HepG2 (cell line): Measurements from ENCODE around the gene FKBP5. TPM values are rescaled to one million over a fixed set of nuclear protein-coding genes. Genes with fewer than 3 reads are reported as not detected.

ENCODE experiments used
- ATAC-seq: fragments of 200-7000 bp; cut with Tn5 transposase; 3 replicates; pipeline ENCODE4 v1.9.1; 2020; ENCODE audit warnings: mild to moderate bottlenecking, moderate library complexity
- BruUV-seq: library from RNA; stranded (reverse); fragments of 400-500 nt; replicated peaks from 2 replicates; lab custom pipeline; 2021; lab: Mats Ljungman, UMichigan
- CTCF ChIA-PET: fragments of 300-600 bp; formaldehyde crosslinking; extraction: SDS; loops from one replicate; lab custom pipeline; 2021; ENCODE audit warnings: low total read pairs, inconsistent platforms, low intra/inter-chr PET ratio; lab: Yijun Ruan, JAX
- POLR2A ChIA-PET: fragments of 350-600 bp; sonication (Branson Sonifier 250); formaldehyde crosslinking; loops from one replicate; lab custom pipeline; 2020; ENCODE audit warnings: antibody characterized with exemption, inconsistent platforms; lab: Yijun Ruan, JAX
- DNase-seq: peaks from one replicate; pipeline ENCODE4 v3.0.0-alpha.2; 2015; ENCODE audit warnings: low spot score
- FAIRE-seq: peaks from 3 replicates; lab custom pipeline; 2011; peaks lifted over from hg19 to GRCh38; lab: Jason Lieb, UNC
- H2AFZ ChIP-seq: one replicate; pipeline ENCODE4 v1.6.1; 2011; ENCODE audit warnings: low read length, inconsistent platforms
- H3K27ac ChIP-seq: fragments of 300-600 bp; 3 replicates; pipeline ENCODE4 v1.8.0; 2011; ENCODE audit warnings: mixed run types, mild to moderate bottlenecking, mixed read lengths, low read length, inconsistent platforms; ENCODE audit not compliant: insufficient read depth; ENCODE audit errors: extremely low read length
- H3K27me3 ChIP-seq, 2 experiments: fragments of 200-600 bp in 1 of 2; 2 replicates in 1 of 2; 3 replicates in 1 of 2; pipeline versions ENCODE4 v1.6.0 to v1.8.0; 2011; ENCODE audit warnings: low read length in 2 of 2, mild to moderate bottlenecking in 2 of 2, moderate library complexity in 2 of 2, inconsistent platforms in 1 of 2; ENCODE audit not compliant: insufficient read depth in 2 of 2, control insufficient read depth in 1 of 2
- H3K36me3 ChIP-seq, 2 experiments: fragments of 200-600 bp in 1 of 2; replicated peaks in 1 of 2; 2 replicates in 1 of 2; 3 replicates in 1 of 2; pipeline versions ENCODE4 v1.5.1 to v1.8.0; 2011; ENCODE audit warnings: low read length in 2 of 2, inconsistent platforms in 1 of 2; ENCODE audit not compliant: insufficient read depth in 2 of 2, control insufficient read depth in 1 of 2
- H3K4me1 ChIP-seq: 2 replicates; pipeline ENCODE4 v1.5.1; 2012; ENCODE audit warnings: low read length, inconsistent platforms; ENCODE audit not compliant: insufficient read depth
- H3K4me2 ChIP-seq: 2 replicates; pipeline ENCODE4 v1.6.0; 2011; ENCODE audit warnings: low read depth, low read length, inconsistent platforms
- H3K4me3 ChIP-seq, 3 experiments: fragments of 200-600 bp in 1 of 3; sonication (generic), shearing (Covaris generic) in 1 of 3; replicated peaks in 1 of 3; 2 replicates each; pipeline ENCODE4 v1.5.1; 2011 to 2016; ENCODE audit warnings: low read length in 3 of 3, inconsistent platforms in 2 of 3, low read depth in 2 of 3, mild to moderate bottlenecking in 2 of 3, control low read depth in 1 of 3, mixed read lengths in 1 of 3; ENCODE audit not compliant: insufficient read depth in 1 of 3
- H3K79me2 ChIP-seq: one replicate; pipeline ENCODE4 v1.6.1; 2011; ENCODE audit warnings: low read length, inconsistent platforms; ENCODE audit not compliant: insufficient read depth
- H3K9ac ChIP-seq: 2 replicates; pipeline ENCODE4 v1.6.0; 2011; ENCODE audit warnings: mild to moderate bottlenecking, low read depth, low read length, inconsistent platforms; ENCODE audit not compliant: insufficient read depth
- H3K9me3 ChIP-seq: 2 replicates; pipeline ENCODE4 v1.5.1; 2012; ENCODE audit warnings: mild to moderate bottlenecking, low read length
- H4K20me1 ChIP-seq: 2 replicates; pipeline ENCODE4 v1.6.0; 2011; ENCODE audit warnings: inconsistent platforms, mild to moderate bottlenecking, low read length, moderate library complexity; ENCODE audit not compliant: insufficient read depth
- ARHGAP35 ChIP-seq: sonication (generic); formaldehyde crosslinking; IDR thresholded peaks from 2 replicates; pipeline ENCODE4 v1.9.0; 2022; ENCODE audit warnings: mild to moderate bottlenecking, inconsistent platforms, moderate library complexity, missing genetic modification reagents, borderline replicate concordance
- CCDC6 ChIP-seq: sonication (generic); formaldehyde crosslinking; IDR thresholded peaks from 2 replicates; pipeline ENCODE4 v1.8.1; 2022; ENCODE audit warnings: mild to moderate bottlenecking, missing genetic modification reagents, moderate library complexity
- HINFP ChIP-seq: sonication (generic); formaldehyde crosslinking; IDR thresholded peaks from 2 replicates; pipeline ENCODE4 v1.4.0; 2020; ENCODE audit warnings: low read depth, mild to moderate bottlenecking, missing genetic modification reagents
- NR2F6 ChIP-seq, 2 experiments: IDR thresholded peaks; 2 replicates each; pipeline ENCODE4 v1.6.1; 2016; ENCODE audit warnings: antibody characterized with exemption in 1 of 2, mild to moderate bottlenecking in 1 of 2
- SIX1 ChIP-seq: sonication (generic); formaldehyde crosslinking; IDR thresholded peaks from 2 replicates; pipeline ENCODE4 v1.4.0; 2020; ENCODE audit warnings: missing genetic modification reagents, borderline replicate concordance
- SYNCRIP ChIP-seq: fragments of 200-400 bp; formaldehyde crosslinking; IDR thresholded peaks from 2 replicates; pipeline ENCODE4 v1.6.1; 2018; ENCODE audit warnings: mild to moderate bottlenecking, low read depth, low read length; ENCODE audit not compliant: insufficient read depth
- TBL1XR1 ChIP-seq: fragments of 150-350 bp; IDR thresholded peaks from 2 replicates; pipeline ENCODE4 v1.6.1; 2014; ENCODE audit warnings: borderline replicate concordance, low read length; ENCODE audit not compliant: partially characterized antibody
- ZNF121 ChIP-seq: sonication (generic); formaldehyde crosslinking; IDR thresholded peaks from 2 replicates; pipeline ENCODE4 v1.5.0; 2020; ENCODE audit warnings: mild to moderate bottlenecking, missing genetic modification reagents
- ZNF484 ChIP-seq: sonication (generic); formaldehyde crosslinking; IDR thresholded peaks from 2 replicates; pipeline ENCODE4 v1.5.1; 2020; ENCODE audit warnings: mild to moderate bottlenecking, low read depth, missing genetic modification reagents, borderline replicate concordance
- ZNF570 ChIP-seq: sonication (generic); formaldehyde crosslinking; IDR thresholded peaks from 2 replicates; pipeline ENCODE4 v1.4.0; 2020; ENCODE audit warnings: mild to moderate bottlenecking, missing genetic modification reagents, borderline replicate concordance
- ZNF761 ChIP-seq: sonication (generic); formaldehyde crosslinking; conservative IDR thresholded peaks from 2 replicates; pipeline ENCODE4 v1.4.0; 2020; ENCODE audit warnings: mild to moderate bottlenecking, missing genetic modification reagents
- WGBS: methylation state at CpG from one replicate; pipeline ENCODE4 v1.1.6; 2017; ENCODE audit warnings: low lambda C conversion rate; 5-methylcytosine and 5-hydroxymethylcytosine counted together
- in situ Hi-C: cut with HindIII; loops from 2 replicates; pipeline ENCODE4 v1.10.0; 2017; ENCODE audit warnings: low pct_unique_long_range_greater_than_20kb; ENCODE audit not compliant: extremely low pct_ligation_motif_present
- intact Hi-C: fragments of 100-400 bp; cut with micrococcal nuclease; formaldehyde crosslinking; loops from one replicate; pipeline ENCODE4 v1.10.0; 2022; ENCODE audit not compliant: unreplicated experiment
- polyA plus RNA-seq, 8 experiments: library from polyadenylated mRNA; depleted of rRNA in 3 of 8; stranded (reverse) in 7 of 8; unstranded in 1 of 8; fragments of >200 nt; fragmentation: Illumina TruSeq in 4 of 8; extraction: Trizol in 4 of 8; gene quantifications; 2 replicates each; pipeline versions ENCODE4 v1.2.1 to v1.2.3, GENCODE V29; 2011 to 2016; ENCODE audit warnings: low read depth in 4 of 8, missing spikeins in 1 of 8, mixed read lengths in 1 of 8; ENCODE audit not compliant: insufficient read depth in 1 of 8
- total RNA-seq, 5 experiments: library from RNA; depleted of rRNA; stranded (reverse); fragments of >200 nt; fragmentation: Illumina TruSeq; extraction: Trizol; gene quantifications; 2 replicates each; pipeline ENCODE4 v1.2.3, GENCODE V29; 2016; ENCODE audit warnings: low read depth in 1 of 5
- TF ChIP-seq, protein P1 (sequence below): sonication (generic); formaldehyde crosslinking; IDR thresholded peaks from 2 replicates; pipeline ENCODE4 v1.4.0; 2020; ENCODE audit warnings: missing genetic modification reagents, mild to moderate bottlenecking, borderline replicate concordance

FKBP5 gene
- total and polyA plus RNA-seq, 2 of the 13 experiments (the other 11 are each of a cell fraction or from before 2014, with no cell fraction given), result 8.0 to 17.4 TPM

DNA sequence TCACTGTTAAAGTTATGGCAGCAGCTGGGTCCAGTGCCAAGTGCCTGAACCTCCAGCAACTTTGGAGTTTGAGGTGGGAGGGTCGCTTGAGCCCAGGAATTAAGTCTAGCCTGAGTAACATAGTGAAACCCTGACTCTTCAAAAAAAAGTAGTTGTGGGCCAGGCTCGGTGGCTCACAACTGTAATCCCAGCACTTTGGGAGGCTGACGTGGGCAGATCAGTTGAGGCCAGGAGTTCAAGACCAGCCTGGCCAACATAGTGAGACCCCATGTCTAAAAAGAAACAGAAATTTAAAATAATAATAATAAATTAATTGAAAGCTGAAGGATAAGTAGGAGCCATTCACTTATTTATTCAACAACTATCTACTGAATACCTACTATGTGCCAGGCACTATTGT lies 33.8 kb downstream of the FKBP5 start:
- no peak for DNase-seq
- H2AFZ ChIP-seq, result no peak overlapping the region
- H3K4me2 ChIP-seq, result no peak overlapping the region
- no TSS peak for BruUV-seq
- H3K36me3 ChIP-seq, result no peaks in the 10 kb centered on the region
- in situ Hi-C loops, result no loop called here
- no peak for FAIRE-seq
- TF ChIP-seq CCDC6 (CRISPR knock-in tag) (no peak), ZNF484 (CRISPR knock-in tag) (no peak), ZNF121 (0 out of 2 replicates have a peak, but pooled peaks have one; percentile 37), SIX1 (no peak)
- ATAC-seq, result no peak
- CTCF ChIA-PET, result no interaction called here
- no peaks in the 10 kb centered on the region for H3K4me1 ChIP-seq
- no peak overlapping the region for H3K4me3 ChIP-seq
- H3K9ac ChIP-seq, result no peak overlapping the region
- H4K20me1 ChIP-seq, result no peaks in the 10 kb centered on the region
- no peak overlapping the region for H3K27ac ChIP-seq
- H3K9me3 ChIP-seq, result no peaks in the 10 kb centered on the region
- peaks cover 18% of the 10 kb centered on the region for H3K79me2 ChIP-seq
- intact Hi-C loops, result no loop called here
- POLR2A ChIA-PET, result no interaction called here
- H3K27me3 ChIP-seq, result no peaks in the 10 kb centered on the region
- 97% methylated on average over 3 of the region's 3 CpGs for WGBS

- no TSS peak for BruUV-seq
- Histone ChIP-seq H3K4me1 (no peaks in the 10 kb centered on the region), H3K9me3 (no peaks in the 10 kb centered on the region), H2AFZ (no peak overlapping the region), H3K27ac (no peak overlapping the region), H4K20me1 (no peaks in the 10 kb centered on the region), H3K9ac (no peak overlapping the region), H3K4me2 (no peak overlapping the region), H3K27me3 (no peaks in the 10 kb centered on the region), H3K36me3 (no peaks in the 10 kb centered on the region), H3K4me3 (no peak overlapping the region), H3K79me2 (peaks cover 16% of the 10 kb centered on the region)
- 84% methylated on average over 3 of the region's 3 CpGs for WGBS
- in situ Hi-C loops, result no loop called here
- intact Hi-C loops, result no loop called here
- ChIA-PET POLR2A (no interaction called here), CTCF (no interaction called here)
- FAIRE-seq (no peak), ATAC-seq (no peak), DNase-seq (no peak)
- no peak for TF ChIP-seq ARHGAP35 (CRISPR knock-in tag)
- no peak for TF ChIP-seq NR2F6 (IDR thresholded peaks at IDR 0.05)
- TF ChIP-seq NR2F6 (CRISPR knock-in tag; IDR thresholded peaks at IDR 0.05), result no peak
- TF ChIP-seq, protein P1, sequence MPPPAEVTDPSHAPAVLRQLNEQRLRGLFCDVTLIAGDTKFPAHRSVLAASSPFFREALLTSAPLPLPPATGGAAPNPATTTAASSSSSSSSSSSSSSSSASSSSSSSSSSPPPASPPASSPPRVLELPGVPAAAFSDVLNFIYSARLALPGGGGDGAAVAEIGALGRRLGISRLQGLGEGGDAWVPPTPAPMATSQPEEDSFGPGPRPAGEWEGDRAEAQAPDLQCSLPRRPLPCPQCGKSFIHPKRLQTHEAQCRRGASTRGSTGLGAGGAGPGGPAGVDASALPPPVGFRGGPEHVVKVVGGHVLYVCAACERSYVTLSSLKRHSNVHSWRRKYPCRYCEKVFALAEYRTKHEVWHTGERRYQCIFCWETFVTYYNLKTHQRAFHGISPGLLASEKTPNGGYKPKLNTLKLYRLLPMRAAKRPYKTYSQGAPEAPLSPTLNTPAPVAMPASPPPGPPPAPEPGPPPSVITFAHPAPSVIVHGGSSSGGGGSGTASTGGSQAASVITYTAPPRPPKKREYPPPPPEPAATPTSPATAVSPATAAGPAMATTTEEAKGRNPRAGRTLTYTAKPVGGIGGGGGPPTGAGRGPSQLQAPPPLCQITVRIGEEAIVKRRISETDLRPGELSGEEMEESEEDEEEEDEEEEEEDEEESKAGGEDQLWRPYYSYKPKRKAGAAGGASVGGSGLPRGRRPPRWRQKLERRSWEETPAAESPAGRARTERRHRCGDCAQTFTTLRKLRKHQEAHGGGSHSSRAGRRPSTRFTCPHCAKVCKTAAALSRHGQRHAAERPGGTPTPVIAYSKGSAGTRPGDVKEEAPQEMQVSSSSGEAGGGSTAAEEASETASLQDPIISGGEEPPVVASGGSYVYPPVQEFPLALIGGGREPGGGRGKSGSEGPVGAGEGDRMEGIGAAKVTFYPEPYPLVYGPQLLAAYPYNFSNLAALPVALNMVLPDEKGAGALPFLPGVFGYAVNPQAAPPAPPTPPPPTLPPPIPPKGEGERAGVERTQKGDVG (CRISPR knock-in tag), result no peak
- TF ChIP-seq TBL1XR1, result no peak
- no peak for TF ChIP-seq HINFP (CRISPR knock-in tag)
- no peak for TF ChIP-seq SYNCRIP
- no peak for TF ChIP-seq ZNF570 (CRISPR knock-in tag)
- no peak for TF ChIP-seq ZNF761 (CRISPR knock-in tag)
Observed at GRCh38 chr6:35651244-35651643, 37.5 kb downstream of the FKBP5 start.
